Measurements from ENCODE around the gene GAS2L3.
"Not testable (repeated sequence)": the region's sequence is repeated elsewhere in the genome, so short reads cannot be mapped to it uniquely, and the experiment has no call there.

Gene GAS2L3

GRCh38 chr12:100574187-100575074 is 947 bp downstream of the GAS2L3 start:
- DNase-seq (ENCODE audit: low spot score), result no peak

DNA sequence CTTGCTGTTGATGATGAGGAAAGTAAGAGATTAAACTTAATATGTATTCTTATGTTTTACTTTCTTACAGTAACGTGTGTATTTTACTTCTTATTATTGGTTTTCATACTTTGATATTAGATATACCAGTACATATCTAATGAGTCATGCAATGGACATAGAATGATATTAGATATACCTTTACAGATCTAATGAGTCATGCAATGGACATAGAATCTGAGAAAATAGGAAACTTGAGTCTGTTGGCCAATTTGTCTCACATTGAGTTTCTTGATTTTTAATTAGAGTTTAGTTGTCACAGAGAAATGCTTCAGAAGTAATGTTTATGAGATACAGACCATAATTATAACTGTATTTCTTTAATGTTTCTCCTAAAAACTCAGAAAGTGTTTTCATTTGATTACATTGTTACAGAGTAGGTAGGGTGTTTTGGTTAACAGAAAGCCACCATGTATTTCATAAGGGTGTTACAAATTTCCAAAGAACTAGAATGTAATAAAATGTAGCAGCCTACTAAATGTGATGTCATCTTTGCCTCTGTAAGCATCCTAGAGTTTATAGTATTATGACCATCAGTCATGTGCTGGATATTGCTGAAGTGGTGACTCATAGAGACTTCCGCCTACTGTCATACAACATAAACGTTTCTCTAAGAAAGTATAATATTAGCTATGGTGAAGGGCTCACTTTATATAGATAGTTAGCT is 3.0 kb downstream of the GAS2L3 start:
- DNase-seq (ENCODE audit: low spot score), result no peak

DNA sequence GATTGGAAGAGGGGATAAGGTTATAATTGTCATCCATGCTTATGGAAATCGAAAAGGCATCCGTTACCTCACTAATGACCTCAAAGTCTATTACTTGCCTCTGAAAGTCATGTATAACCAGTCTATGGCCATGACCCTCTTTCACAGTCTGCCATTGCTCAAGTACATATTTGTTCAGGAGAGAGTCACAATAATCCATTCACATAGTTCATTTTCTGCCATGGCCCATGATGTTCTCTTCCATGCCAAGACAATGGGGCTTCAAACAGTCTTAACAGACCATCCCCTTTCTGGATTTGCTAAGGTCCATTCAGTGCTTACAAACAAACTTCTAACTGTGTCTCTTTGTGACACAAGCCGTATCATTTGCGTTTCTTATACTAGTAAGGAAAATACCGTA is 5.4 kb downstream of the GAS2L3 start:
- DNase-seq (ENCODE audit: low spot score), result no peak

DNA sequence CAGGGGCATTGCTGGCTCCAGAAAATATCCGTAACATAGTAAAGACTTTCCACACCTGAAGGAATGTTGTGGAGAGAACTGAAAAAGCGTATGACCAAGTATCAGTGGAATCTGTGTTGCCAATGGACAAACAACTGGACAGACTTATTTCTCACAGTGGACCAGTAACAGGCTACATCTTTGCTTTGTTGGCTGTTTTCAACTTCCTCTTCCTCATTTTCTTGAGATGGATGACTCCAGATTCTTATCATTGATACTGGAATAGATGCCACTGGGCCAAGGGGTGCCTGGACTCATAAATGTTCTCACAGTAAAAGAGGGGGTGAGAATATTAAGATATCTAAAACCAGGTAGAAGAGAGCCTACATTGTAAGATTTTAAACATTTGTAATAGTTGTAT is 6.4 kb downstream of the GAS2L3 start:
- DNase-seq (ENCODE audit: low spot score), result no peak

GRCh38 chr12:100584256-100584655 is 10.8 kb downstream of the GAS2L3 start:
- no peak for DNase-seq (ENCODE audit: low spot score)

DNA sequence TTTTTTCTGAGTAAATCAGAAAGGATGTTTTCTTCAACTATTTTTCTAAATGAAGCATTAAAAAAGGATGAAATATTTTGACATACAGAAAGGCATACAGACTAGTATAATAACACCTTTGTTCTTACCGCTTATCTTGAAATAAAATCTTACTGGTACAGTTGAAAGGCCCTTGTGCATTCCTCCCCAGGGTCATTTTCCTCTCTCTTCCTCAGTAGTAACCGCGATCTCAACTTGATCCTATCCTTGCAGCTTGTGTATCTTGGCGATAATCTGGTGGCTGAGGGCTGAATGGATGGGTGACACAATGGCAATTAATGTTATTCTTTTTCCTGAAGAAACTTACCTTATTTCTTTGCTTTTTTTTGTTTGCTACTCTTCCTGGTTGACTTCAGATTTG is 18.5 kb downstream of the GAS2L3 start:
- no peak for DNase-seq (ENCODE audit: low spot score)

- DNase-seq (ENCODE audit: low spot score), result no peak
These were observed 20.0 kb downstream of the GAS2L3 start for GRCh38 chr12:100593490-100593889.

- no peak for DNase-seq (ENCODE audit: low spot score)
These were observed 28.1 kb downstream of the GAS2L3 start for GRCh38 chr12:100601626-100602025.

- DNase-seq (ENCODE audit: low spot score), result not testable (repeated sequence)
These were observed 29.5 kb downstream of the GAS2L3 start for GRCh38 chr12:100602997-100603396.

DNA sequence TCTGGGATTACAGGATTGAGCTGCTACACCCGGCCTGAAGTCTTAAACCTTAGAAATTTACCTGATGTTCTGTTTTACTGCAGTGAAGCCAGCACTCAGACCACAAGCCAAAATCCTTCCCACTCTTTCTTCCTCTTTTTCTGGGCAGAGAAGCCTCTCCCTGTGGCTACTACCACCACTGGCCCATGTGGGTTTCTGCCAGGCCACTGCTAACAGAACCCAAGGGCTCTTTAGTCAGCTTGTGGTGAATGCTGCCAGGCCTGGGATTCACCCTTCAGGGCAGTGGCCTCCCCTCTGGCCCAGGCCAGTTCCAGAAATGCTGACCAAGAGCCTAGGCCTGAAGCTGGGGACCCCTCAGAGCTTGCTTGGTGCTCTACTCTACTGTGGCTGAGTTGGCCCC is 35.3 kb downstream of the GAS2L3 start:
- peak; percentile 51 for DNase-seq (ENCODE audit: low spot score)

GRCh38 chr12:100610666-100611430 is 37.4 kb downstream of the GAS2L3 start:
- no peak for DNase-seq (ENCODE audit: low spot score)

DNA sequence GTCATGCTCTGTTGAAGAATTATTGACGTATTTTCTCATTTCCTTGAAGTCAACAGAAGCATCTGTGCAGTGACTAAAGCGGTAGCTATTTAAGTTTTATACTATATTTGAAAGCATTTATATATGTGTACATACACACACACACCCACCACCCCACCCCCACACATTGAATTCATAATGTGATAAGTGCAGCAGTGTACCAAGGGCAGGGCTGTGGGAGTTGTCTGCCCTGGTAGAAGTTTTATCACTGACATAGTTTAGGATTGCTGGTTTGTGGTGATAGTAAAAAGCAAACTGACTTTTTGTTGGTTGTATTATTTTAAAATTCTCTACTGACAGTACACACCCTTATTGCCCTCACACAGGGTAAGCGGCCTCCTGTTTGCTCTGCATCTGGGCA is 39.1 kb downstream of the GAS2L3 start:
- DNase-seq (ENCODE audit: low spot score), result no peak

- no peak for DNase-seq (ENCODE audit: low spot score)
These were observed 51.1 kb downstream of the GAS2L3 start for GRCh38 chr12:100624571-100624970.

- DNase-seq (ENCODE audit: low spot score), result no peak
These were observed 59.0 kb downstream of the GAS2L3 start for GRCh38 chr12:100632445-100632892.

DNA sequence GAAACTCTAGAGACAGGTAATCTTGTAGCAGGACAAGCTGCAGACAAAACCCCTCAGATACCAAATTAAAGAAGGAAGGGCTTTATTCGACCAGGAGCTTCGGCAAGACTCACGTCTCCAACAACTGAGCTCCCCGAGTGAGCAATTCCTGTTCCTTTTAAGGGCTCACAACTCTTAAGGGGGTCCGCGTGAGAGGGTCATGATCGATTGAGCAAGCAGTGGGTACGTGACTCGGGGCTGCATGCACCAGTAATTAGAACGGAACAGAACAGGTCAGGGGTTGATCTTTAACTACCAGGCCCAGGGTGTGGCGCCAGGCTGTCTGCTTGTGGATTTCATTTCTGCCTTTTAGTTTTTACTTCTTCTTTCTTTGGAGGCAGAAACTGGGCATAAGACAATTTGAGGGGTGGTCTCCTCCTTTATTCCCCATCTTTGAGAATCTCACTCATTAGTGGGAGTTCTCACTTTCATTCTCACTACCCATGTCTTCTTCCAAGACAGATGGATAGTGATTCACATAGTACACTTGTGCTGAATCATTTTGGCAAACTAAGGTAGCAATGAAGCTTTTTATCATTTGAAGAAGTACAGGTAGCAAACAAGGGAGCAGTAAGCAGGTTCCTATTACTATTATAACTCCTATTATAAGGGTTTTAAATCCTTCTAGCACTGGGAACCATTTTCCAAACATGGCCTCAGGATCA is 59.8 kb downstream of the GAS2L3 start:
- DNase-seq (ENCODE audit: low spot score), result not testable (repeated sequence)

- DNase-seq (ENCODE audit: low spot score), result no peak
These were observed 69.8 kb downstream of the GAS2L3 start for GRCh38 chr12:100643246-100643645.

DNA sequence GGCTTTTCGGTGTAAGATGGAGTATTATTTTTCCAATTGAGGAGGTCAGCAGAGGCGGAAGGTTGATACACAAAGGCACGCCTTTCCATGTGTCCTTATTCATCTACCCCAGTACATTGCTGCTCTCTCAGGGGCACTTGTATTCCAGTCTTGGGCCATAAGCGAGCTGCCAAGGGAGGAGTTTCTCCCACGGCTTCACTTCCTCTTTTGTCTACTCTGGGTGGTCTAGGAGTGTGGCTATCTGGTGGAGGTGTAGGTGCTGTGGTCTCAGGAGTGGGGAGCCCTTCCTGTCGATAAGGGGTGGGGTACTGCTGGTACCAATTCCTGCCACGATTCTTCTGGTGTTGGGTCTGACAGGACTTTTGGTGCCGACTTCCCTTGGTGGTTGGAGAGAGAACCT is 73.4 kb downstream of the GAS2L3 start:
- DNase-seq (ENCODE audit: low spot score), result no peak

GRCh38 chr12:100651108-100651507 is 77.6 kb downstream of the GAS2L3 start:
- DNase-seq (ENCODE audit: low spot score), result no peak

GRCh38 chr12:100651694-100652093 is 78.2 kb downstream of the GAS2L3 start:
- no peak for DNase-seq (ENCODE audit: low spot score)

DNA sequence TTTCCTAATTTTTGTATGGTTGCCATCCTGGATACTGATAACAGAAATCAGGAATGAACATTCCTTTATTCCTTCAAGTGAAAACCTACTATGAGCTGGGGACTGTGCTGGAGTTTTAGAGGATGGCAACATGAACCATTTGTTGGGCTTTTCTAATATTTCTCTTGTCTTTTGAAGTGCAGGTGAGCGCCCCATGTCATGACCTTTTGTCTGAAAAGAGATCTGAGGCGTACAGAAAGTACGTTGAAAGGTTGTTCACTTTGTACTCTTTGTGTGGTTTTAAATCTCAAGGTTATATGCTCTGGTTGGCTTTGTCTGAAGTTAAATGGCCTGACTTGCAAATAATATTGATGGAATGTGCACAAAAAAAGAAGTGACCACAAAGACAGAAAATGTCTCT is 79.0 kb downstream of the GAS2L3 start:
- no peak for DNase-seq (ENCODE audit: low spot score)

- DNase-seq (ENCODE audit: low spot score), result no peak
These were observed 82.7 kb downstream of the GAS2L3 start for GRCh38 chr12:100656141-100656540.

- no peak for DNase-seq (ENCODE audit: low spot score)
These were observed 83.4 kb downstream of the GAS2L3 start for GRCh38 chr12:100656856-100657255.
